GM21360 (cell line): ENCODE results near the gene C17orf58.
"Not testable (repeated sequence)": the region's sequence is repeated elsewhere in the genome, so short reads cannot be mapped to it uniquely, and the experiment has no call there.

Experiments
- ATAC-seq: cut with Tn5 transposase; IDR thresholded peaks from one replicate; pipeline ENCODE4 v1.9.1; 2021; ENCODE audit warnings: mild to moderate bottlenecking, moderate library complexity; ENCODE audit not compliant: unreplicated experiment

Gene C17orf58

DNA sequence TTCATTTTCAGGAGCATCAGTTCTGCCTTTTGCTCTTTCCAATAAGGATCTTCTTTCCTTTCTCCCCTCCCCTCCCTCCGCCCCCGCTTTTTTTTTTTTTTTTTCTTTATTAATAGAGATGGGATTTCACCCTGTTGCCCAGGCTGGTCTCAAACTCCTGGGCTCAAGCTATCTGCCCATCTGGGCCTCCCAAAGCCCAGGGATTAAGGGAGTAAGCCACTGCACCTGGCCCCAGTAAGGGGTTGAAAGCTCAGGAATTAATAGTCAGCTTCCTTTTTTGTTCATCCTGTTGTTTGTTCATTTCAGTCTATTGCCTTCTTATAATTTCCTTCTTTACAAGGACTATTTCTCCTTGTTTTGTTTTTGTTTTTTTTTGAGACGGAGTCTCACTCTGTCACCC is 7.9 kb upstream of the C17orf58 start:
- ATAC-seq: no peak

- no peak for ATAC-seq
Measured at GRCh38 chr17:67999291-67999911, 3.1 kb upstream of the C17orf58 start.

- no peak for ATAC-seq
Measured at GRCh38 chr17:67998466-67998865, 2.2 kb upstream of the C17orf58 start.

DNA sequence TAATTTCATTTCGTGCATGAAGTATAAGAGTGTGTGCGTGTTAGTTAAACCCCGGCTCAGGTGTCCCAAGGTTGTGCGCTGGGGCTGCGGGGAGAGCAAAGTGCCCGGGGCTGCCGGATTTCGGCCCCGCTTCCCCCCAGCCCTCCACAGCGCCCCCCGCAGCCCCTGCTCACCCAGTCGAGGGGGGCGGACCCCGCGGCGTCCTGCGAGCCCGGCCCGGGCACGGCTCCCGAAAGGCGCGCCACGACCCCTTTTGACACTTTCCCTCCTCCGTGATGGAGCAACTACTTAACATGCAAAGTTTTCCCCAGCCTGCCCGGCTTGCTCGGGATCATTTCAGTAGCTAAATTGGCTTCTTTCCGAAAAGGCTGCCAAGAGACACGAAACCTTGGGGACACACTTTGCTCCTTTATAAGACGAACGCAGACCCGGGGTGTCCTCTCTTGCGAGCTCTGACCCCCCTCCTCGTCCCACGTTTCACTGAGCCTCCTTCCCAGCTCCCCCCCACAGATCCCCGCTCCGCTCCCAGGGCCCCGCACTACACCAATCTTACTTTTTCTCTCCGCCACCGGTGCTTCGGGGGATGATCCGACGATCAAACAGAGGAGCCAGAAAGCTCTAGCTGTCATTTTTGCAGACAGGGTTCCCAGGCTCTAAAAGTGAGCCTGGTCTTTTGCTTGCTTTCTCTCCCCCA is 552 bp downstream of the C17orf58 start:
- ATAC-seq: no peak

GRCh38 chr17:67994817-67995569 is 1.3 kb downstream of the C17orf58 start:
- no peak for ATAC-seq

DNA sequence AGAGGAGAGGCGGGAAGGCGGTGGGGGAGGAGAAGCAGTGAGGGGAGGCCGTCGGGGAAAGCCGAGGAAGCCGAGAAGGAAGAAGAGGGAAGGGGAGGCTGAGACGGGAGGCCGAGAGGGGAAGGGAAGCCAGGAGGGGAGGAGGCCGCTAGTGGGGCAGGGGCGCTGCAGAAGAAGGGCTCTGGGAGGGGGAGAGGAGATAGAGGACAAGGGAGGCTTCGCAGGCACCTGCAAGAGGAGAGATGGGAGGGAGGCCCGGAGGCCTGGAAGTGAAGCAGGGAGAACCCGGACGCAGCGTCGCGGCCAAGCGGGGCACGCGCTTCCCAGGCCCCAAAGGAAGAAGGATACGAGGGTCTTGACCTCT is 2.3 kb downstream of the C17orf58 start:
- ATAC-seq: peak; percentile 1

GRCh38 chr17:67993153-67993997 is 2.9 kb downstream of the C17orf58 start:
- ATAC-seq: peak; percentile 73

GRCh38 chr17:67992548-67993152 is 3.6 kb downstream of the C17orf58 start:
- ATAC-seq: no peak

DNA sequence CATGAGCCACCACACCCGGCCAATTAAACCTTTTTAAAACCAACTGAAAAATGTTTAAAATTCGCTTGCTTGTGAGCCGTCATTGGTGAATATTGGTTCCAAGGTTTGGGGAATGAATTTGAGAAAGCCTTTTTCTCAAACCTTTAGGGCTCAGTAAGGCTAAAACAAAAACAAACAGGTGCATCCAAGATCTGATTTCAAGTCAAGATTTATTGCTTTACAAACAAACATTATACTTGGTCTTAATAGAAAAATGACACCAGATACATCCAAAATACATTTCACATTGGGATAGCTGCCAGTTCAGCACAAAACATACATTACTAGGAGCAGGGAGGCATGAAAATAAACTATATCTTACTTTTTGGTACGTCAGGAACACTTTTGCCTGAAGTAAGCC is 5.4 kb downstream of the C17orf58 start:
- no peak for ATAC-seq

GRCh38 chr17:67983383-67983688 is 12.9 kb downstream of the C17orf58 start:
- no peak for ATAC-seq

GRCh38 chr17:67982686-67983382 is 13.4 kb downstream of the C17orf58 start:
- no peak for ATAC-seq

DNA sequence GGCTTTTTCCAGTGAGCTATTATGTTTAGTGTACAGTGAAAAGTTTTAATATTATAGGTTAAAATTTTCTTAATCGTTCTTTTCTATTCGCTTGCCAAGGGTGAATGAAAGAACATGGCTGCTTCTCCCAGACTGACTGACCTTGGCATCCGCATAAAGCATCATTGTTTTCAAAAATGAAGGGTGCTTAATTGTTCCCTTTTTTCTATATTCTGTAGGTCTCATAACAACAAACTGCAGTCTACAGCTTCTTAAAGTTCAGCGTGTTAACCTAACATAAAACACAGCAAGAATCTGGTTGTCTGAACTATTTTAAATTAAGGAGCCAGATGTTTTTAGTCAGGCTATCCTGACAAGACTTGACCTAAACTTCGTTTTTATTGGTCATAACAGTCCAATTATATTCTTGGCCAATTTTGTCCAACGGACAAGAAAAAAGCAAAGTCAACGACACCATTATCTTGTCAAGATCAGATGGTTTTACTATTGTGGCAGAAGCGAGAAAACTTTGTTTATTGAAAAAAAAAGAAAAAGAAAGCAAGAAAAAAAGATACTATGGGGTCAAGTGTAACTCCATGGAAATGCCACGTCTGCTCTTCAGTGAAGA is 14.1 kb downstream of the C17orf58 start:
- no peak for ATAC-seq

GRCh38 chr17:67980883-67981282 is 15.4 kb downstream of the C17orf58 start:
- ATAC-seq: not testable (repeated sequence)

- ATAC-seq: no peak
Measured at GRCh38 chr17:67980456-67980855, 15.8 kb downstream of the C17orf58 start.

GRCh38 chr17:67976306-67976705 is 20.0 kb downstream of the C17orf58 start:
- ATAC-seq: not testable (repeated sequence)

- ATAC-seq: no peak
Measured at GRCh38 chr17:67974598-67975066, 21.6 kb downstream of the C17orf58 start.

GRCh38 chr17:67974185-67974584 is 22.1 kb downstream of the C17orf58 start:
- no peak for ATAC-seq

DNA sequence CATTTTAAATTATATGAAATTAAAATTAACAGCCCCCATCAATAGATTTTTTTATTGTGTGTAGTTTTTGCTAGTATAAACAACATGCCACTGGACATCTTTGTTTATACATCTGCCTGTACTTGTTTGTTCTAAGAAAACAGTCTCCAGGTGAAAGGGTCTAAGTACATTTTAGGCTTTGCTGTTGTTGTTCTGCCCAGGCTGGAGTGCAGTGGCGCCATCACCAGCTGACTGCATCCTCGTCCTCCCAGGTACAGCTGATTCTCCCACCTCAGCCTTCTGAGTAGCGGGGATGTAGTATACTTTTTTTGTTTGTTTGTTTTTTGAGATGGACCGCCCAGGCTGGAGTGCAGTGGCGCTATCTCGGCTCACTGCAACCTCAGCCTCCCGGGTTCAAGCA is 25.5 kb downstream of the C17orf58 start:
- ATAC-seq: no peak

DNA sequence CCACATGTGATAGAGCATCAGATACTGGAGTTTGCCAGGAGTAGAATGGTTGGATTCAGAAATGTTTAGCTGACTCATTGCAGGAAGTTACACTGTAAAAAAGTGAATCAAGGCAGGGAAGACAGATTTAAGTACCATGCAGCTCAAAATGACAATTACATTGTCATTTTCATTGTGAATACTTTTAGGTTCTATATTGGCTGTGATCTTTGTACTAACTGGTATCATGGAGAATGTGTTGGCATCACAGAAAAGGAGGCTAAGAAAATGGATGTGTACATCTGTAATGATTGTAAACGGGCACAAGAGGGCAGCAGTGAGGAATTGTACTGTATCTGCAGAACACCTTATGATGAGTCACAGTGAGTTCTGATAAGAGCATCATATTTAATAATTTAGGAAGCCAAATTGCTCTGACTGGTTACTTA is 33.1 kb downstream of the C17orf58 start:
- not testable (repeated sequence) for ATAC-seq

DNA sequence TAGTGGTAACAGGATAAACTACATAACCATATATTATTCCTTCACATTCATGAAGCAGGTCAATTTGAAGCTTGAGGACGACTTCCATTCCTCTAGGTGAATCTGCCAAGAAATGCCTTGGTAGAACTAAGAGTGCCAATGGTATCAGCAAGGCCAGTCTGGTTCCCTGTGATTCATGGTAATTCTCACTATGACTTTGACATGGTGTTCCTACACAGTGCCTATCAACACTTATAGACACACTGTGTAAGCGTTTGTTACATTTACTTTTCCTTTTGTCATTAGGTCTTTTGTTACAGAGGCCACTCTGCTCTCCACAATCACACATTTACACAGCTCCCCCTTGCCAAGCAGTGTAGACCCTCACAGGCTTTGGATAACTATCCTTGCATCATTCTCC is 34.1 kb downstream of the C17orf58 start:
- ATAC-seq: not testable (repeated sequence)
